CD14-positive monocyte (primary cell): Measurements from ENCODE around the gene SLK. TPM values are rescaled to one million over a fixed set of nuclear protein-coding genes. Genes with fewer than 3 reads are reported as not detected.
A peak's percentile ranks its signal among the peaks of the same experiment; 100 is the strongest.

ENCODE experiments used
- DNase-seq, 3 donors: peaks; one replicate each; pipeline ENCODE4 v3.0.0-alpha.2; 2011 to 2022
- H2AFZ ChIP-seq: 2 replicates; pipeline ENCODE4 v1.6.0; 2012; ENCODE audit warnings: mild to moderate bottlenecking, low read depth, low read length, inconsistent platforms; ENCODE audit not compliant: insufficient read depth, poor library complexity, severe bottlenecking
- H3K27ac ChIP-seq, 2 donors: 1 replicate in 1 of 2; 2 replicates in 1 of 2; pipeline ENCODE4 v1.5.1; 2012 to 2013; ENCODE audit warnings: low read length in 2 of 2, control low read depth in 1 of 2, inconsistent platforms in 1 of 2, low read depth in 1 of 2, mild to moderate bottlenecking in 1 of 2
- H3K27me3 ChIP-seq, 2 donors: one replicate each; pipeline versions ENCODE4 v1.6.0 to v1.6.1; 2011 to 2013; ENCODE audit warnings: low read length in 2 of 2; ENCODE audit not compliant: control insufficient read depth in 2 of 2, insufficient read depth in 2 of 2
- H3K36me3 ChIP-seq, 2 donors: replicated peaks in 1 of 2; 1 replicate in 1 of 2; 2 replicates in 1 of 2; pipeline versions ENCODE4 v1.5.1 to v1.6.1; 2012 to 2013; ENCODE audit warnings: low read length in 2 of 2, control low read depth in 1 of 2, inconsistent platforms in 1 of 2, mild to moderate bottlenecking in 1 of 2; ENCODE audit not compliant: insufficient read depth in 2 of 2, control insufficient read depth in 1 of 2
- H3K4me1 ChIP-seq, 2 donors: 1 replicate in 1 of 2; 2 replicates in 1 of 2; pipeline versions ENCODE4 v1.5.1 to v1.6.1; 2012 to 2013; ENCODE audit warnings: low read length in 2 of 2, control low read depth in 1 of 2, inconsistent platforms in 1 of 2, mild to moderate bottlenecking in 1 of 2, moderate library complexity in 1 of 2; ENCODE audit not compliant: insufficient read depth in 2 of 2, control insufficient read depth in 1 of 2
- H3K4me2 ChIP-seq: replicated peaks from 2 replicates; pipeline ENCODE3; 2012; ENCODE audit warnings: low read length, moderate library complexity, mild to moderate bottlenecking; ENCODE audit not compliant: poor library complexity, severe bottlenecking; ENCODE audit errors: extremely low read depth
- H3K4me3 ChIP-seq, 3 experiments: fragments of 200-600 bp in 1 of 3; sonication (generic) in 1 of 3; replicated peaks in 1 of 3; 1 replicate in 2 of 3; 2 replicates in 1 of 3; pipeline ENCODE4 v1.5.1; 2011 to 2013; ENCODE audit warnings: low read length in 3 of 3, mild to moderate bottlenecking in 3 of 3, control low read depth in 2 of 3, low read depth in 2 of 3, inconsistent platforms in 1 of 3, moderate library complexity in 1 of 3
- H3K79me2 ChIP-seq: 2 replicates; pipeline ENCODE4 v1.6.0; 2012; ENCODE audit warnings: mild to moderate bottlenecking, control low read depth, inconsistent platforms, low read length, moderate library complexity; ENCODE audit not compliant: insufficient read depth
- H3K9ac ChIP-seq: 2 replicates; pipeline ENCODE4 v1.6.0; 2017; ENCODE audit warnings: low read length, mild to moderate bottlenecking; ENCODE audit not compliant: insufficient read depth, poor library complexity, severe bottlenecking
- H3K9me3 ChIP-seq, 2 donors: replicated peaks in 1 of 2; 1 replicate in 1 of 2; 2 replicates in 1 of 2; pipeline versions ENCODE4 v1.5.1 to v1.6.1; 2012 to 2013; ENCODE audit warnings: low read length in 2 of 2, control low read depth in 1 of 2; ENCODE audit not compliant: control insufficient read depth in 1 of 2, insufficient read depth in 1 of 2
- H4K20me1 ChIP-seq: 2 replicates; pipeline ENCODE4 v1.6.0; 2012; ENCODE audit warnings: mild to moderate bottlenecking, low read length, control low read depth, moderate library complexity; ENCODE audit not compliant: insufficient read depth
- H3K27ac Mint-ChIP-seq, 7 donors: one replicate each; pipeline ENCODE4 v1.8.0; 2020; ENCODE audit warnings: mild to moderate bottlenecking in 7 of 7, mixed read lengths in 7 of 7, moderate library complexity in 6 of 7, inconsistent platforms in 2 of 7
- H3K27me3 Mint-ChIP-seq, 3 donors: one replicate each; pipeline ENCODE4 v1.8.0; 2021 to 2022; ENCODE audit warnings: low read depth in 3 of 3, mild to moderate bottlenecking in 3 of 3, mixed read lengths in 3 of 3, moderate library complexity in 3 of 3, inconsistent platforms in 1 of 3
- H3K36me3 Mint-ChIP-seq, 2 donors: one replicate each; pipeline ENCODE4 v1.8.0; 2020; ENCODE audit warnings: mixed read lengths in 2 of 2, inconsistent platforms in 1 of 2, mild to moderate bottlenecking in 1 of 2
- H3K4me1 Mint-ChIP-seq: one replicate; pipeline ENCODE4 v1.8.0; 2020; ENCODE audit warnings: mild to moderate bottlenecking, mixed read lengths
- H3K4me3 Mint-ChIP-seq, 2 donors: one replicate each; pipeline ENCODE4 v1.8.0; 2020; ENCODE audit warnings: mild to moderate bottlenecking in 2 of 2, mixed read lengths in 2 of 2, moderate library complexity in 1 of 2
- H3K9me3 Mint-ChIP-seq, 7 donors: one replicate each; pipeline ENCODE4 v1.8.0; 2020 to 2022; ENCODE audit warnings: mixed read lengths in 7 of 7, mild to moderate bottlenecking in 6 of 7, moderate library complexity in 6 of 7, inconsistent platforms in 2 of 7
- CTCF ChIP-seq: fragments of 200-600 bp; IDR thresholded peaks from one replicate; pipeline ENCODE4 v1.8.0; 2022; ENCODE audit warnings: antibody characterized with exemption, mild to moderate bottlenecking
- WGBS: methylation state at CpG from one replicate; pipeline ENCODE4 v1.1.5; 2013; ENCODE audit warnings: missing lambda C conversion rate; ENCODE audit not compliant: insufficient coverage; 5-methylcytosine and 5-hydroxymethylcytosine counted together
- intact Hi-C, 2 donors: fragments of 100-400 bp; cut with micrococcal nuclease; formaldehyde crosslinking; loops; one replicate each; pipeline versions ENCODE4 v1.15.0 to v1.15.1; 2023
- polyA plus RNA-seq, 3 donors: library from polyadenylated mRNA; depleted of rRNA in 1 of 3; unstranded in 2 of 3; stranded (reverse) in 1 of 3; fragments of 300-500 nt in 2 of 3; fragments of >200 nt in 1 of 3; fragmentation: Illumina TruSeq in 2 of 3; gene quantifications; 1 replicate in 2 of 3; 2 replicates in 1 of 3; pipeline ENCODE4 v1.2.3, GENCODE V29; 2012 to 2021

The SLK gene
- polyA plus RNA-seq, 3 donors: 2.9 to 6.5 (median 4.4) TPM

- Histone ChIP-seq H3K9ac (no peak overlapping the region), H2AFZ (no peak overlapping the region), H3K36me3 (no peaks in the 10 kb centered on the region), H3K27me3 (no peaks in the 10 kb centered on the region), H3K9me3 (no peaks in the 10 kb centered on the region), H3K79me2 (peaks cover 97% of the 10 kb centered on the region), H3K4me1 (peaks cover 8 to 22% of the 10 kb centered on the region in 2 donors), H3K4me3 (no peak overlapping the region), H3K27ac (no peak overlapping the region), H3K4me2 (no peak overlapping the region), H4K20me1 (peaks cover 90% of the 10 kb centered on the region)
- no peak for TF ChIP-seq CTCF
- Mint-ChIP-seq H3K4me1 (peaks cover 44% of the 10 kb centered on the region), H3K9me3 (no peaks in the 10 kb centered on the region), H3K4me3 (no peak overlapping the region), H3K27me3 (peaks cover 0 to 1% (median 0%) of the 10 kb centered on the region in 3 donors), H3K36me3 (peaks cover 8 to 12% of the 10 kb centered on the region in 2 donors), H3K27ac (peak overlapping the region in 1 of 7 donors; percentile 30)
- DNase-seq: no peak
- intact Hi-C loops: no loop called here
- WGBS: no CpG with 5 or more reads among the region's 4 CpGs
Observed at GRCh38 chr10:103982639-103983038, 15.7 kb downstream of the SLK start.

DNA sequence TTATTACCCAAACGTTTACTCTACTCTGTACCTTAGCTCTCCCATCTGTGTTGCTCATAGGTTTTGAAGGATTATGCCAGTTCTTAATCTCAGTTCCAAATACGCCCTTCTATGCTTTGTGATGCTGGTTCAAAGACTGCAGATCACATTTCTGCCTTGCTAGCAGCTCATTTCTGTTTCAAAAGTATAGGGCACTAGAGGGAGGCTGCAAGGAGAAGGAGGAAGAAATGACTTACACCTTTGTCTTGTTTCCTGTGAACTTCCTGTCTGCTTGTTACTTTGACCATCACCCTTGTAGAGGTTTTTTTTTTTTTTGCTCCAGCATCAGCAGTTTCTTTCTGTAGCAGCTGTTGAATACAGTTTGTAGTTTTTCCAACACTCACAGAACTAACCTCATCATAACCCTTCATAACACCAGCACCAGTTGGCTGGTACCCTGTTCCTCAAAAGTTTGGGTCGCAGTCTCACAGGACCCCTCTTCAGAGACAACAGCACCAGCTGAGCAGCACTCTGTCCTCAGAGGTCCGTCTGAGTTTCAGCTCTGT is 16.5 kb downstream of the SLK start:
- TF ChIP-seq CTCF: no peak
- Mint-ChIP-seq H3K27me3 (peaks cover 0 to 1% (median 0%) of the 10 kb centered on the region in 3 donors), H3K9me3 (no peaks in the 10 kb centered on the region), H3K4me3 (no peak overlapping the region), H3K27ac (peak overlapping the region in 1 of 7 donors; percentile 69), H3K4me1 (peaks cover 47% of the 10 kb centered on the region), H3K36me3 (peaks cover 8 to 12% of the 10 kb centered on the region in 2 donors)
- Histone ChIP-seq H3K4me3 (no peak overlapping the region), H3K36me3 (no peaks in the 10 kb centered on the region), H2AFZ (no peak overlapping the region), H3K4me2 (no peak overlapping the region), H3K27me3 (no peaks in the 10 kb centered on the region), H3K79me2 (peaks cover 97% of the 10 kb centered on the region), H3K9ac (no peak overlapping the region), H4K20me1 (peaks cover 90% of the 10 kb centered on the region), H3K4me1 (peaks cover 8 to 22% of the 10 kb centered on the region in 2 donors), H3K27ac (no peak overlapping the region), H3K9me3 (no peaks in the 10 kb centered on the region)
- no peak for DNase-seq
- 0% methylated on average over 1 of the region's 4 CpGs for WGBS
- intact Hi-C loops: no loop called here
